Measurements from ENCODE around the gene NLRC4.
"Not testable (repeated sequence)": the region's sequence is repeated elsewhere in the genome, so short reads cannot be mapped to it uniquely, and the experiment has no call there.

NLRC4 gene, protein sequence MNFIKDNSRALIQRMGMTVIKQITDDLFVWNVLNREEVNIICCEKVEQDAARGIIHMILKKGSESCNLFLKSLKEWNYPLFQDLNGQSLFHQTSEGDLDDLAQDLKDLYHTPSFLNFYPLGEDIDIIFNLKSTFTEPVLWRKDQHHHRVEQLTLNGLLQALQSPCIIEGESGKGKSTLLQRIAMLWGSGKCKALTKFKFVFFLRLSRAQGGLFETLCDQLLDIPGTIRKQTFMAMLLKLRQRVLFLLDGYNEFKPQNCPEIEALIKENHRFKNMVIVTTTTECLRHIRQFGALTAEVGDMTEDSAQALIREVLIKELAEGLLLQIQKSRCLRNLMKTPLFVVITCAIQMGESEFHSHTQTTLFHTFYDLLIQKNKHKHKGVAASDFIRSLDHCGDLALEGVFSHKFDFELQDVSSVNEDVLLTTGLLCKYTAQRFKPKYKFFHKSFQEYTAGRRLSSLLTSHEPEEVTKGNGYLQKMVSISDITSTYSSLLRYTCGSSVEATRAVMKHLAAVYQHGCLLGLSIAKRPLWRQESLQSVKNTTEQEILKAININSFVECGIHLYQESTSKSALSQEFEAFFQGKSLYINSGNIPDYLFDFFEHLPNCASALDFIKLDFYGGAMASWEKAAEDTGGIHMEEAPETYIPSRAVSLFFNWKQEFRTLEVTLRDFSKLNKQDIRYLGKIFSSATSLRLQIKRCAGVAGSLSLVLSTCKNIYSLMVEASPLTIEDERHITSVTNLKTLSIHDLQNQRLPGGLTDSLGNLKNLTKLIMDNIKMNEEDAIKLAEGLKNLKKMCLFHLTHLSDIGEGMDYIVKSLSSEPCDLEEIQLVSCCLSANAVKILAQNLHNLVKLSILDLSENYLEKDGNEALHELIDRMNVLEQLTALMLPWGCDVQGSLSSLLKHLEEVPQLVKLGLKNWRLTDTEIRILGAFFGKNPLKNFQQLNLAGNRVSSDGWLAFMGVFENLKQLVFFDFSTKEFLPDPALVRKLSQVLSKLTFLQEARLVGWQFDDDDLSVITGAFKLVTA

DNA sequence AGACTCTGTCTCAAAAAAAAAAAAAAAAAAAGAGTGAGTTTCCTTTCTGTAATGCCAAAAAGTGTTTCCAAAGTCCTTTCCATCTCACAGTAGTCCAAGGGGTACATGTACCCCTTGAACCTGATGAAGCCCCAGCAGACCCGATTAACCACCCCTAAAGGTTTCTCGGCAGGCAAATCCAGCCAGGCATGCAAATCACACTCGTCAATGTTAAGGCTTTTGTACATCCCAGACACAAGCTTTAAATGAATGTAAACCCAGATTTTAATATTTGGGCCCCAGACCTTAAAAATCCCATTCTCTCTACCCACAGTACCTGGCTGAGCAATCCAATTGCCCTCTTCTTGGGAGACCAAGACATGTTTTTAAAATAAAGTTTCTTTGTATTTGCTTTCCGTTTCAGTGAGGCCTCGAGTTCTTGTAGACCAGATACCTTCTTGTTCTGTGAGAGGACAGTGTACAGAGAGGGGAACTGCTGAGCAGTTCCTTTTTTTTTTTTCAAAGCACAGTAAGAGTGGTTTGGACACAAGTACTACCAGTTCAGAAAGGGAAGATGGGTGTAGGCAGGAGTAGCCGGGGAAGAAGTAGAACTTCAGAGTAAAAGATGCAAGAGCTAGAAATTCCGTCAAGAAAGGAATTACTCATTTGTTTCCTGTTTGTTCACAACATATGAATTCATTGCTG lies at the start of gene NLRC4:
NLRC4 (minus strand) TSS at position 465 of the 684 bp plus-strand sequence. CDS start 8,111 bp downstream, outside the sequence.
- DNase-seq: no peak

DNA sequence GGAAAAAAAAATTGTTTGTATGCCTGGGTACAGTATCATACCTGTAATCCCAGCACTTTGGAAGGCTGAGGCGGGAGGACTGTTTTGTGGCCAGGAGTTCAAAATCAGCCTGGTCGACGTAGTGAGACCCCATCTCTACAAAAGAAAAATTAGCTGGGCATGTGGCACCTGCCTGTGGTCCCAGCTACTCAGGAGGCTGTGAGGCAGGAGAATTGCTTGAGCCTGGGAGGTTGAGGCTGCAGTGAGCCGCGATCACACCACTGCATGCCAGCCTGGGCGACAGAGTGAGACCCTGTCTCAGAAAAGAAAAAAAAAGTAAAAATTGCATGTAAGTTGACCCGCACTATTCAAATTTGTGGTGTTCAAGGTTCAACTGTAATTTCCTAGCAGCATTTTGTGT lies 45.9 kb upstream of the NLRC4 start:
- DNase-seq: no peak

GRCh38 chr2:32293966-32294562 lies 29.4 kb upstream of the NLRC4 start:
- not testable (repeated sequence) for DNase-seq

GRCh38 chr2:32293493-32293892 lies 28.8 kb upstream of the NLRC4 start:
- DNase-seq: not testable (repeated sequence)

GRCh38 chr2:32291746-32292145 lies 27.1 kb upstream of the NLRC4 start:
- no peak for DNase-seq

GRCh38 chr2:32290000-32290339 lies 25.3 kb upstream of the NLRC4 start:
- no peak for DNase-seq

- DNase-seq: no peak
Observed at GRCh38 chr2:32289165-32289999, 24.7 kb upstream of the NLRC4 start.

DNA sequence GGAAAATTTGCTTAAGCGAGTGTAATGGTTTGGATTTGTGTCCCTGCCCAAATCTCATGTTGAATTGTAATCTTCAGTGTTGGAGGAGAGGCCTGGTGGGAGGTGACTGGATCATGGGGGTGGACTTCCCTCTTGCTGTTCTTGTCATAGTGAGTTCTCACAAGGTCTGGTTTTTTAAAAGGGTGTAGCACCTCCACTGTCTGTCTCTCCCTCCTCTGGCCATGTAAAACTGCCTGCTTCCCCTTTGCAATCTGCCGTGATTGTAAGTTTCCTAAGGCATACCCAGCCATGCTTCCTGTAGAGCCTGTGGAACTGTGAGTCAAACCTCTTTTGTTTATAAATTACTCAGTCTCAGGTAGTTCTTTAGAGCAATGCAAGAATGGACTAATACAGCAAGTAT lies 19.6 kb upstream of the NLRC4 start:
- DNase-seq: no peak

DNA sequence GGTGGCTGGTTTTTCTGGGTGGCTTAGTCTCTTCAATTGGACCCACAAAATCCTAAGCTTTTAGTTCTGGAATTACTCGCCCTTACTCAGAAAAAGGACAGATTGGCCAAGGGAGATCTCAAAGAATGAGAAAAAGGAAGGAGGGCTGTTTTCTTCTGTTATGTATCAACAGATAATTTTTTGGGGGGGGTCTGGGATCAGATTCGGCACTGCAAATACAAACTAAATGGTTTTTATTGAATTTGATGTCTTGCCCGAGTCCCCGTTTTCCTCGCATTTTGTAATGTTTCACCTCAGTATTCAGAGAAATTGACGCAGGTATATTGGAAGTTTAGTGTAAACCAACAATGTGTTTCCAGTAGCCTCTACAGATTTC lies 13.8 kb upstream of the NLRC4 start:
- no peak for DNase-seq

- DNase-seq: peak; percentile 90
Observed at GRCh38 chr2:32277674-32278477, 13.2 kb upstream of the NLRC4 start, which contains the start of gene YIPF4. YIPF4 (plus strand) TSS chr2:32277904; CDS start chr2:32278156, 252 bp downstream.

DNA sequence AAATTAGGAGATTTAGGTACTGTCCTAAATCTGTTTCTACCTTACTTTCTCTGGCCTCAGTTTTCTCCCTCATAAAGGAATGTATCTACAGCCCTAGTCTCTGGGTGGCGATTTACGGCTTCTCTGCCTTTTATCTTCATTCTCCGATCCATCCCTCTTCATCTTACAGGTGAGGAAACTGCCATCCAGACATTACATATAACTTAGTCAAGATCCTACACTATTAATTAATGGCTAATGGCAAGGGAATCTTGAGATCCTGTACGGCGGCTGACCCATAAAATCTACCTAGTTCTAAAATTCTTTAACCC lies 12.6 kb upstream of the NLRC4 start:
- DNase-seq: no peak

- DNase-seq: not testable (repeated sequence)
Observed at GRCh38 chr2:32275790-32276189, 11.1 kb upstream of the NLRC4 start.

DNA sequence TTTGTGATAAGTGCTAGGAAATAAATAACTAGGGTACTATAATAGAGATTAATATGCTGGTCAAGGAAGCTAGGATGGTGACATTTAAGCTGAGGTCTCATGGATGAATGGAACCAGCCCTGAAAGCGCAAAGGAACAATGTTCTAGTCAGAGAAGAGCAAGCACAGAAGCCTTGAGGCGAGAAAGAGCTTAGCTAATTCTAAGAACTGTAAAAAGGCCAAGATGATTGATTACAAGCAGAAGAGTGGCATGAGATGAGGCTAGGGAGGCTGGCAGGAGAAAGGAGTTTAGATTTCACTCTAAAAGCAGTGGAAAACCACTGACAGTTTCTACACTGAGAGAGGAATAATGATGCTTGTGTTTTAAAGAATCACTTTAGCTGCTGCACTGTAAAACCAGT lies 9.6 kb upstream of the NLRC4 start:
- no peak for DNase-seq

- DNase-seq: no peak
Observed at GRCh38 chr2:32272279-32272678, 7.6 kb upstream of the NLRC4 start.

DNA sequence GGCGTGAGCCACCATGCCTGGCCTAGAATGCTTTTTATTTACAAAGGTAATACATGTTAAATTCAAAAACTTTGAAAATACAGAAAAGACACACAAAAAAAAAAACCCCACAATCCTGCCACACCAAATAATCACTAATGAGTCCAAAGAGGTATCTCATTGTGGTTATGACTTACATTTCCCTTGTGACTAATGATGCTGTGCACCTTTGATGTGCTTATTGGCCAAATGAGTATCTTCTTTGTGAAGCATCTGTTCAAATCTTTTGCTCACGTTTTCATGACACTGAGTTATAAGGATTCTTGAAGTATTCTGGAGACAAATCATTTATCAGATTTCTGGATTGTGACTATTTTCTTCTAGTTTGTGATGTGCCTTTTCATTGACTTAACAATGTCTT lies 6.4 kb upstream of the NLRC4 start:
- DNase-seq: no peak

- no peak for DNase-seq
Observed at GRCh38 chr2:32262105-32262504, 2.6 kb downstream of the NLRC4 start.

- DNase-seq: no peak
Observed at GRCh38 chr2:32260376-32260775, 4.3 kb downstream of the NLRC4 start.

DNA sequence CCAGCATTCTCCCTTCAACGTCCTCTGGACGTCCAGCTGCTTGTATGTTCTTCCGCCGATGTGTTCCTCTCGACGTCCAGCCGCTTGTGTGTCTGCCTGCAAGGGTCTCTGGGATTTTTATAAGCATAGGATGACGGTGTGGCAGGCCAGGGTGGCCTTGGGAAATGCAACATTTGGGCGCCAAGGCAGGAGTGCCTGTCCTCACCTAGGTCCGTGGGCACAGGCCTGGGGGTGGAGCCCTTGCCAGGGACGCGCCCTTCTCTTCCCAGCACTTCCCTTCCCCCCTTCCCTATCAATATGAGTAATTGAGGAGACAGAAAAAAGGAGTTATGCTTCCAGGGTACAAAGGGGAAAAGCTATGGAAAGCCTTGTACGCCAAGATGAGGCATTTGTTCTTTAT lies 6.4 kb downstream of the NLRC4 start:
- DNase-seq: no peak

DNA sequence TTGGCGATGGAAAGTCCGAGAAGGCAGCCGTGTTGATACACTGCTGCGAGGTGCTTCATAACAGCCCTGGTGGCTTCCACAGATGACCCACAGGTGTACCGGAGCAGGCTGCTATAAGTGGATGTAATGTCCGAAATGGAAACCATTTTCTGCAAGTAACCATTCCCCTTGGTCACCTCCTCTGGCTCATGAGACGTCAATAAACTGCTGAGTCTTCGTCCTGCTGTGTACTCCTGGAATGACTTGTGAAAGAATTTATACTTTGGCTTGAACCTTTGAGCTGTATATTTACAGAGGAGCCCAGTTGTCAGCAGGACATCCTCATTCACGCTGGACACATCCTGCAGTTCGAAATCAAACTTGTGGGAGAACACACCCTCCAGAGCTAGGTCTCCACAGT lies 14.4 kb downstream of the NLRC4 start:
- no peak for DNase-seq

DNA sequence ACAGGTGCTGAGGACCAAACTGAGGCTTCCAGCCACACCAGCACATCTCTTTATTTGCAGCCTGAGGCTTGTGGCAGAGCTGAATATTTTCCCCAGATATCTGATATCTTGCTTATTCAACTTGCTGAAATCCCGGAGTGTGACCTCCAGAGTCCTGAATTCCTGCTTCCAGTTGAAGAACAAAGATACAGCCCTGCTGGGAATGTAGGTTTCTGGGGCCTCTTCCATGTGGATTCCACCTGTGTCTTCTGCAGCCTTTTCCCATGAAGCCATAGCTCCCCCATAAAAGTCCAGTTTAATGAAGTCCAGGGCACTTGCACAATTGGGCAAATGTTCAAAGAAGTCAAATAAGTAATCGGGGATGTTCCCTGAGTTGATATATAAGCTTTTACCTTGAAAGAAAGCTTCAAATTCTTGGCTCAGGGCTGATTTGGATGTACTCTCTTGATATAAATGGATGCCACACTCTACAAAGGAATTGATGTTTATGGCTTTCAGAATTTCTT lies 14.9 kb downstream of the NLRC4 start:
- DNase-seq: no peak

GRCh38 chr2:32248299-32248698 lies 16.4 kb downstream of the NLRC4 start:
- no peak for DNase-seq
